ENCODE measurements around the gene MACROD2. TPM values are rescaled to one million over a fixed set of nuclear protein-coding genes. Genes with fewer than 3 reads are reported as not detected.

MACROD2 gene
- total RNA-seq, 4 donors from 2014 or later, result 2.9 to 11.3 (median 8.0) TPM

GRCh38 chr20:14062171-14062570 is 66.9 kb downstream of the MACROD2 start:
- no peak for TF ChIP-seq CTCF (IDR thresholded peaks at IDR 0.05; ENCODE audit: low read depth)

- no peak for TF ChIP-seq CTCF (IDR thresholded peaks at IDR 0.05; ENCODE audit: low read depth)
Measured at GRCh38 chr20:14062786-14063185, 67.5 kb downstream of the MACROD2 start.

- no peak for TF ChIP-seq CTCF (IDR thresholded peaks at IDR 0.05; ENCODE audit: low read depth)
Measured at GRCh38 chr20:14064333-14064732, 69.0 kb downstream of the MACROD2 start.

- no peak for TF ChIP-seq CTCF (IDR thresholded peaks at IDR 0.05; ENCODE audit: low read depth)
Measured at GRCh38 chr20:14064921-14065320, 69.6 kb downstream of the MACROD2 start.

- TF ChIP-seq CTCF (IDR thresholded peaks at IDR 0.05; ENCODE audit: low read depth), result no peak
Measured at GRCh38 chr20:14065774-14066173, 70.5 kb downstream of the MACROD2 start.

GRCh38 chr20:14067603-14068002 is 72.3 kb downstream of the MACROD2 start:
- TF ChIP-seq CTCF (IDR thresholded peaks at IDR 0.05; ENCODE audit: low read depth), result no peak

- no peak for TF ChIP-seq CTCF (IDR thresholded peaks at IDR 0.05; ENCODE audit: low read depth)
Measured at GRCh38 chr20:14069796-14070195, 74.5 kb downstream of the MACROD2 start.

All from subcutaneous adipose tissue (tissue), 4 donors.